ENCODE results near the gene KIAA0513.

KIAA0513 gene

DNA sequence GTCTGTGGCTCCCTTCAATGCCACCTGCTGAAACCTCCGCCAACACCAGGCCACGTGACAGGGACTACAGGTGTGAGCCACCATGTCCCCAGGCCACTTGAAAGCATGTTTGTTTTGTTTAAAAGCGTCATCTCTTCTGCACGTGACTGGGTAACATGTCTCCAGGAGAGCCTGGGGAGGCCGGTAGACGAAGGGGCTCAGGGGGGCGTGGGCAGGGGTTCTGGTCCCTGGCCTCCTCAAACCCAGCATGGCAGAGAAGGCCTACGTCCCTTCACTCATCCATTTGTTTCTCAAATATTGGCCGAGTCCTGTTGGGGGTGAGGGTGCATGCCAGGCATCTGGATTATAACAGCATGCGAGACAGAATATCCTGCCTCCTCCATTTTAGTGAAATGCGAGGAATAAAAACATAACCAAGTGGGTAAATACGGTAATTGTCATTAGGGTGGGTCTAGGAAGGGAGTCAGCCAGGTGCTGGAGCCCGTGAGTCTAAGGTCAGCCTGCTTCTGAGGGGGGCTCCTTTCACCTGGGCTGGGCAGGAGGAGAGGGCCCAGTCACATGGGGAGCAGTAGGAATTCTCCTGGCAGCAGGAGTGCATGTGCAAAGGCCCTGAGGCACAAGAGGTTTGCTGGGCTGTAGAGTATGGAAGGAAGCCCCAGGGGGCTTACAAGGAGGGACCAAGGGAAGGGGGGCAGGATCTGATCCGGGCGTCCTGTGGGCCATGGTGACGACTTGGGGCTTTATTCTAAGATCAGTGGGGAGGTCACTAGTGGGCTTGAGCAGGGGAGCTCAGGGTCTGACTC lies 111.4 kb downstream of the KIAA0513 start:
- no peak for DNase-seq

DNA sequence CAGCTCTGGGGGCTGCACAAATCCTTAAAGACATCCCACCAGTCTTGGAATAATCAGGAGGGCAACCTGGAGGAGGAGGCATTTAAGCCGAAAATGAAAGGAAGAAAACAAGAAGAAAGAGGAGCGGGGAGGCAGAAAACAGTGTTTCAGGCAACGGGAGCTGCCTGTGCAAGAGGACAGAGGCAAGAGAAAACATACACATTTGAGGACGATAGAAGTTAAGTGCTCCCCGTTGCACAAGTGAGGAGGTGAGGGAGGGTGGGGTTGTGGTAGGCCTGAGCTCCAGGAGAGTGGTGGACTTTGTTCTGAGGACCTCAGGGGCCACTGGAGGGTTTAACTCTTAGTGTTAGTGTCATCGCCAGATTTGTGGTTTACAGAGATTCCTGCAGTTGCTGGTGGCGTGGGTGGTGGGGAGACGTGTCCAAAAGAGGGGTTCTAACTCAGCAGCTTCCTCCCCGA lies 112.3 kb downstream of the KIAA0513 start:
- DNase-seq = no peak

DNA sequence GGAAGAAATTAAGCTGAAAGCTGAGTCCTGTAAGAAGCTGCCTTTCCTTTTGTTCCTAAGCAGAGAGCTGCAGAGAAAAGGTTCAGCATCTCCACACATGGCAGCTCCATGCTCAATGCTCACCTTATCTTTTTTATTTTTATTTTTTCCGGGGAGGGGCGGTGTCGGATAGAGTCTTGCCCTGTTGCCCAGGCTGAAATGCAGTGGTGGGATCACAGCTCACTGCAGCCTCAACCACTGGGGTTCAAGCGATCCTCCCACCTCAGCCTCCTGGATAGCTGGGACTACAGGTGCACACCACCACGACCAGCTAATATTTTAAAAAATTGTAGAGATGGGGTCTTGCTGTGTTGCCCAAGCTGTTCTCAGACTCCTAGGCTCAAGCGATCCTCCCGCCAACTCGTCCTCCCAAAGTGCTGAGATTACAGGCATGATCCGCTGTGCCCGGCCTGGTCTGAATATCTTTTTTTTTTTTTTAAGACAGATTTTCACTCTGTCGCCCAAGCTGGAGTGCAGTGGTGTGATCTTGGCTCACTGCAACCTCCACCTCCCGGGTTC lies 112.9 kb downstream of the KIAA0513 start:
- no peak for DNase-seq

DNA sequence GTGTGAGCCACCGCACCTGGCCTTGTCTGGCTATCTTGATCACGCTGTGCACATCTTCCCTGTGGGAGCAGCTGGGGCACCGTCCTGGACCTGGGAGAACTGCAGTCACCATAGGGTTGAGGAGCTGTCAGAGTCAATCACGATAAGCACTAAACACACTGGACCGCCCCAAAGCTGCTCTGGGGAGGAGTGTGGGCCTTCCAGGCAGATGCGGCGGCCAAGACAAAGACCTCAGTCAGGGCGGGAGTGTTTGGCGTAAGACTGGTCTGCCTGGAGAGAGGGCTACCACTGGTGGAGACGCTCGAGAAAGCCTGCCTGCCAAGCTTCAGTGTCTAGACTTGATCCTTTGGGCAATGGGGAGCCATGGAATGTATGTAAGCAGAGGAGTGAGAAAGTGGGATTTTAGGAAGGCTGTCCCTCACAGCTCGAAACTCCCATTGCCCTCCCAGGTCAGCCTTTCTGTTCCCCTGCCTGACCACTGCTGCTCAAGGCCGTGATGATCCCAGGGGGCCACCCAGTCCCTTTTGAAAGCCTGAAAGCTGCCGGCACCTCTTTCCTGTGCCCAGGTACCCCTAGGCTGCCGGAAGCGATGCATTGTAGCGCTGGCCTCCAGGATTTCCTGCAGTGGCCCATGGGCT lies 114.0 kb downstream of the KIAA0513 start:
- no peak for DNase-seq

DNA sequence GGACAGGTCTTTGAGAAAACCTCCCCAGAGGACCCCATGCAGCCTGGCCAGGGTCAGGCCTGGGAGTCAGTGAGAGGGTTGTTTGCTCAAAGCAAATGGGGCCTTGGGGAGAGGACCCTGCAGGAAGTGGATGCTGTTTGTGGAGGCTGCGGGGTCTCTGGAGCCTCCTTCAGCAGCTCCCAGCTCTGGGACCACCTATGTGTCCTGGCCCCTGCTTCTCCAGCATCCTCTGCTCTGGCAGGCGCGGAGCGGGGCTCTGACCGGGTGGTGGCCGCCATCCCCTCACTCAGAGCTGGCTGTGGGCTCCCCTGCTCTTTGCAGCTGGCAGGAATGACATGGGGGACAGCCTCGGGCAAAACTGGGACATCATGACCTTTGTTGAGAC lies 114.5 kb downstream of the KIAA0513 start:
- no peak for DNase-seq

DNA sequence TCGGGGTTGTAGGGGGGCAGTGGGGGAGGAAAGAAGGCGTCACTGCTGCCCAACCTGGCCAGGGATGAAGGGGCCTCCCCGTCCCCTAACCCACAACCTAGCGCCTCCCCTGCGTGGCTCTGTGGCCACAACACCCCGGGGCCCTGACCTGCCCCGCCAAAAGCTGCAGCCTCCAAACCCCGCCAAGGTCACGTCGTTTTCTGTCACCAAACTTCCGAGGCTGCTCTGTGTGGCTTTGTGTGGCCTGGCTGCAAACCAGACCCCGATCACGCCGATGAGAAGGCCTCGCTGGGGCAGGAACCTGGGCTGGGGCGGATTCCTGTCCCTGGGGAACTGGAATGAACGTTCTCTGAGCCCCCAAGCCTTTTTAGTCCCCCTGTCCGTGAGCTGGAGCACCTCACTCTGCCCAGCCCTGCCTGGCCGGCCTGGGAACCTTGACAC lies 115.2 kb downstream of the KIAA0513 start:
- no peak for DNase-seq

Measured in NCI-H2081 treated with DMSO at 0.1 percent for 48 hours (cell line).